ENCODE results near the gene SLC25A22. TPM values are rescaled to one million over a fixed set of nuclear protein-coding genes. Genes with fewer than 3 reads are reported as not detected.

The SLC25A22 gene
- total RNA-seq, 1 donor from 2014 or later: 10.3 TPM

DNA sequence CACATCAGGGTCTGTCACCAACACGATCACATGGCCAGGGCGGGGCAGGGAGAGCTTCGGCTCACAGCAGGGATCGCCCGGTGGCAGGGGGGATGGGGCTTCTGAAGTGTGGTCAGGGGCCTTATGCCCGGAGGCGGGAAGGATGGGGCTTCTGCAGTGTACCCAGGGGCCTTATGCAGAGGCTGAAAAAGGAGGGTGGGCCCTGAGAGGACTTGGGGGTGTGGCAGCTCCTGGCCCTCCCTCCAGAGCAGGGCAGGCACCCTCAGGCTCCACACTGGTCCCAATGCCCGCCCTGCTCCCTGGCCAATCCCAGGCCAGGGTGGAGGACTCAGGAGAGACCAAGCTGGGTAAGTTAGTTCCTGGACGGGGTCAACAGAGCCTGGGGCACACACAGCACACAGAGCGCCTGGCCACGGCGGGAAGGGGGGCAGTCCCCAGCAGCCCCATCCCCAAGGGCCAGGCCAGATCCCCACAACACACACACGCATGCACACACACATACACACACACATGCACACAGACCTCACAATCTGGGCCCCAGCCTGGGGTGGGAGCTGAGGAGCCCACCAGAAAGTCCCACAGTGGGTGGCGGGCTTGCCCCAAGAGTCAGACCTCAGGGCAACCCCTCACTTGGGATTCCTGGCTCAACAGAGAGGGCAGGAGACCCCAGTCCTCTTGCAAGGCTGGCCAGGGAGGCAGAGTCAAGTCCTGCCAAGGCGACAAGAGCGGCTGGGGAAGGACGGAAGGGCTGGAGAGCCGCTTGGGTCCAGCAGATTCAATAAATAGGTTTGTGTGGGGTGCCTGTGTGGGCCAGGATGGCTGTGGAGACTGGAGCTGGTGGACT, 7.1 kb downstream of the SLC25A22 start:
- TF ChIP-seq, protein P1, sequence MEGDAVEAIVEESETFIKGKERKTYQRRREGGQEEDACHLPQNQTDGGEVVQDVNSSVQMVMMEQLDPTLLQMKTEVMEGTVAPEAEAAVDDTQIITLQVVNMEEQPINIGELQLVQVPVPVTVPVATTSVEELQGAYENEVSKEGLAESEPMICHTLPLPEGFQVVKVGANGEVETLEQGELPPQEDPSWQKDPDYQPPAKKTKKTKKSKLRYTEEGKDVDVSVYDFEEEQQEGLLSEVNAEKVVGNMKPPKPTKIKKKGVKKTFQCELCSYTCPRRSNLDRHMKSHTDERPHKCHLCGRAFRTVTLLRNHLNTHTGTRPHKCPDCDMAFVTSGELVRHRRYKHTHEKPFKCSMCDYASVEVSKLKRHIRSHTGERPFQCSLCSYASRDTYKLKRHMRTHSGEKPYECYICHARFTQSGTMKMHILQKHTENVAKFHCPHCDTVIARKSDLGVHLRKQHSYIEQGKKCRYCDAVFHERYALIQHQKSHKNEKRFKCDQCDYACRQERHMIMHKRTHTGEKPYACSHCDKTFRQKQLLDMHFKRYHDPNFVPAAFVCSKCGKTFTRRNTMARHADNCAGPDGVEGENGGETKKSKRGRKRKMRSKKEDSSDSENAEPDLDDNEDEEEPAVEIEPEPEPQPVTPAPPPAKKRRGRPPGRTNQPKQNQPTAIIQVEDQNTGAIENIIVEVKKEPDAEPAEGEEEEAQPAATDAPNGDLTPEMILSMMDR (IDR thresholded peaks at IDR 0.05): no peak
- no peak for TF ChIP-seq POLR2A (IDR thresholded peaks at IDR 0.05)
- no peak for TF ChIP-seq POLR2AphosphoS5 (IDR thresholded peaks at IDR 0.05; ENCODE audit: insufficient read depth in 1 of 2, low read depth in 1 of 2)
- Histone ChIP-seq H3K36me3 (no peaks in the 10 kb centered on the region), H3K9me3 (no peaks in the 10 kb centered on the region), H3K27me3 (no peaks in the 10 kb centered on the region), H3K27ac (no peak overlapping the region), H3K4me1 (peaks cover 31% of the 10 kb centered on the region), H3K4me3 (no peak overlapping the region)
- no peak for DNase-seq (ENCODE audit: extremely low spot score in 2 of 2)
- intact Hi-C loops (cut with DNase I): no loop called here

DNA sequence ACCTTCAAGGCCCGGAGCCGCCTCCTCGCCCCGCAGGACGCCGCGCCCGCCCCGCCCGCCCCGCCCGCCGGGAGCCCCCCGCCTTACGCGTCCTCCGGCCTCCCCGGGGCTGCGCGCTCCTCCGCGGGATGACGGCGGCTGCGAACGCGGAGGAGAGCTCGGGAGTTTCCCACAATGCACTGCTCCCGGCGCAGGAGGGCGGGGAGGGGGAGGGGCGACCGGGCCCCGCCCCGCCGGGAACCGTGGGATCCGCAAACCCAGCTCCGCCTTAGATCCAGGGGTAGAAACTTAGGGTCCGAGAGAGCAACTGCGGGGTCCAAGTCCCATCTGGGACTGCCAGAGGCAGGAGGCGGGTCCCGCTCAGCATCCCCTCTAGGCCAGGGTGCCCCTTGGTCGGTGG, 8.1 kb downstream of the SLC25A22 start, which contains the start of gene CEND1:
Gene CEND1, minus strand, starts transcription at position 148 of the 400 bp plus-strand sequence. CDS start 1,514 bp downstream, outside the sequence.
- Histone ChIP-seq H3K4me1 (peaks cover 21% of the 10 kb centered on the region), H3K27me3 (no peaks in the 10 kb centered on the region), H3K4me3 (peak within 1 kb of the TSS in 1 of 2 donors; percentile 21), H3K27ac (no peak within 1 kb of the TSS), H3K36me3 (no peaks in the 10 kb centered on the region), H3K9me3 (no peaks in the 10 kb centered on the region)
- no peak for DNase-seq (ENCODE audit: extremely low spot score in 2 of 2)
- TF ChIP-seq POLR2AphosphoS5 (IDR thresholded peaks at IDR 0.05; ENCODE audit: insufficient read depth in 1 of 2, low read depth in 1 of 2): no peak
- TF ChIP-seq POLR2A (IDR thresholded peaks at IDR 0.05): no peak
- TF ChIP-seq, protein P1 (IDR thresholded peaks at IDR 0.05): no peak
- intact Hi-C loops (cut with DNase I): no loop called here

DNA sequence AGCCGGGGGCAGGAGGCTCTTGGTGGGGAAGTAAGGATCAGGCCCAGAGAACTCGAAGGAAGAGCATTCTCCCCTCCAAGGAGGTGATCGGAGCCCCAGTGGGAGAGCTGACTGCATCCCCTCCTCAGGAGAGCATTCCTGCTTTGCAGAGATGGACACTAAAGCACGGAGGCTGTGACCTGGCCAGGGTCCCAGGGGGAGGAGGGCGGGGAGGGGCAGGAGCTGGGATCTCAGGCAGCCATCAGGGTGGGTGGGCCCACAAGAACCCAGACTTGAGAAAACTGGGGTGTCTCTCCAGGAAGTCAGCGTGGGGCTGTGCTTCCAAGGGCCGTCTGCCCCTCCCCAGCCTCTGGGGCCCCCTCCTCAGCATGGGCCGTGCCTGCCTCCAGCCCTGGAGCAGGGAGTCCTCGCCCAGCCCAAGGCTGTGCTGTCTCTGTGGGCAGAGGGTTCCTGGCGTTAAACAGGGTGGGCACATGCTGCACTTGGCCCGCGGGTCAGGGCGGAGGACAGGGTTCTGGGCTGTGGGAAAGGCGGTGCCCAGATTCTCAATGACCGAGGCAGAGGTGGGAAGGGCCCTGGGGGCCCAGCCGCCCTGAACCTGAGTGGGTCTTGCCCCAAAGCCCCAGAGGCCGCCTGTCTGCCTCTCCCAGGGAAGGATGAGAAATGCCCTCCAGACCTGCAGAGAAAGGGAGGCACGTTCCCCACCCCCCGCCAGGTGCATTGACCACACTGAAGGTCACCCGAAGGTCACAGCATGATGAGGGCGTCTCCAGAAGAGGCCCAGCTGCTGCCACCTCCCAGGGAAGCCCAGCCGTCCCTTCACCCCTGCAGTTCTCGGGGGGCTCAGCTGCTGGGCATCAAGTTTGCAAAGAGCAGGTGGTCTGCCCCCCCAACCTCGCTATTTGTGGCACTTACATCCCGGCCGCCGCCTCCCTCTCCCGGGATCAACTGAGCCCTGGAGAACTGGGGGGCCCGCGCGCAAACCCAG, 8.8 kb downstream of the SLC25A22 start:
- no peaks in the 10 kb centered on the region for H3K36me3 ChIP-seq
- intact Hi-C loops (cut with DNase I): no loop called here
- no peak for DNase-seq (ENCODE audit: extremely low spot score in 2 of 2)
- no peaks in the 10 kb centered on the region for H3K9me3 ChIP-seq
- H3K4me1 ChIP-seq: peaks cover 14% of the 10 kb centered on the region
- no peaks in the 10 kb centered on the region for H3K27me3 ChIP-seq
- peak overlapping the region in 1 of 2 donors; percentile 21 for H3K4me3 ChIP-seq
- H3K27ac ChIP-seq: no peak overlapping the region
- TF ChIP-seq POLR2AphosphoS5 (IDR thresholded peaks at IDR 0.05; ENCODE audit: insufficient read depth in 1 of 2, low read depth in 1 of 2): no peak
- TF ChIP-seq, protein P1 (IDR thresholded peaks at IDR 0.05): no peak
- TF ChIP-seq POLR2A (IDR thresholded peaks at IDR 0.05): no peak

DNA sequence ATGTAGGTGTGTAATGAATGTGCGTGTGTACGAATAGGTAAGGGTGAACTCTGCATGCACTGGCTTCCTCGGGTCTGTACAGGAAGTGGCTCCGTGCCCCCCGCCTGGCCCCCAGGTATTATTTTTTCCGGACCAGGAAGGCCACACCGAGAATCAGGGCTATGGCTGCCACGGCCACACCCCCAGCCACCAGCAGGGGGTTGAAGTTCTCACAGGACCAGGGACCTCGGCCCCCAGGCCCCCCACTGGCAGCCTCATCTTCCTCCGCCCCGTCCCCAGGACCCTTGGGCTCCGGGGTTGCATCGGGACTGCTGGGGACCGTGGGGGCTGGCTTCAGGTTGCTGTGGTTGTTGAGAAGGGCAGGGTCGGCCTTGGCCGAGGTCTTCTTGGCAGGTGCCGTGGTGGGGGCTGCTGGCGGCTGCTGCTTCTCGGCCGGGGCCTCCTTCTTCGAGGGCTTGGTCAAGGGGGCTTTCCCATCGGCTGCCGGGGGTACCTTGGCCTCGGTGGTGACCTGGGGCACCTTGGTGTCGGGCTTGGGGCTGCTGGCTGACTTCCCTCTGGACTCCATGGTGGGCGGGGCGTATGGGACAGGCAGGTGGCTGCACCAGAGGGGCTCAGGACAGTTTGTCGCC, 10.0 kb downstream of the SLC25A22 start:
- intact Hi-C loops (cut with DNase I): no loop called here
- DNase-seq (ENCODE audit: extremely low spot score in 2 of 2): no peak

More for the DNA sequence above, 10.0 kb downstream of the SLC25A22 start:
- H3K36me3 ChIP-seq: no peaks in the 10 kb centered on the region
- no peak overlapping the region for H3K27ac ChIP-seq
- no peaks in the 10 kb centered on the region for H3K9me3 ChIP-seq
- TF ChIP-seq POLR2A (IDR thresholded peaks at IDR 0.05) (no peak), POLR2AphosphoS5 (IDR thresholded peaks at IDR 0.05; ENCODE audit: insufficient read depth in 1 of 2, low read depth in 1 of 2) (no peak)
- TF ChIP-seq, protein P1 (IDR thresholded peaks at IDR 0.05): no peak
- H3K4me3 ChIP-seq: no peak overlapping the region
- H3K27me3 ChIP-seq: no peaks in the 10 kb centered on the region
- H3K4me1 ChIP-seq: peaks cover 20% of the 10 kb centered on the region
